Measurements from ENCODE around the gene ACAD11.

GRCh38 chr3:132650153-132650552, 9.5 kb downstream of the ACAD11 start:
- TF ChIP-seq POLR2A (IDR thresholded peaks at IDR 0.05; ENCODE audit: low read length) (no peak), GATA1 (IDR thresholded peaks at IDR 0.05; ENCODE audit: low read depth, low read length) (no peak)
